HG02678 (cell line): ENCODE measurements around the gene UNC13C.

ENCODE experiments used
- ATAC-seq: cut with Tn5 transposase; IDR thresholded peaks from one replicate; pipeline ENCODE4 v1.9.1; 2021; ENCODE audit warnings: mild to moderate bottlenecking, moderate library complexity; ENCODE audit not compliant: unreplicated experiment

Gene UNC13C

GRCh38 chr15:54608876-54609835, 630.9 kb downstream of the UNC13C start:
- no peak for ATAC-seq

GRCh38 chr15:54618120-54618519, 639.9 kb downstream of the UNC13C start:
- no peak for ATAC-seq

- ATAC-seq = no peak
These were observed 640.9 kb downstream of the UNC13C start for GRCh38 chr15:54619180-54619579.

- no peak for ATAC-seq
These were observed 642.7 kb downstream of the UNC13C start for GRCh38 chr15:54620916-54621315.

- no peak for ATAC-seq
These were observed 657.9 kb downstream of the UNC13C start for GRCh38 chr15:54636147-54636546.

- no peak for ATAC-seq
These were observed 660.4 kb downstream of the UNC13C start for GRCh38 chr15:54638666-54639065.

GRCh38 chr15:54640873-54641272, 662.6 kb downstream of the UNC13C start:
- no peak for ATAC-seq

GRCh38 chr15:54644796-54645195, 666.6 kb downstream of the UNC13C start:
- no peak for ATAC-seq

- no peak for ATAC-seq
These were observed 681.4 kb downstream of the UNC13C start for GRCh38 chr15:54659646-54660045.

- no peak for ATAC-seq
These were observed 682.1 kb downstream of the UNC13C start for GRCh38 chr15:54660356-54660755.

- no peak for ATAC-seq
These were observed 697.0 kb downstream of the UNC13C start for GRCh38 chr15:54675241-54675640.

GRCh38 chr15:54681584-54681983, 703.3 kb downstream of the UNC13C start:
- ATAC-seq = no peak
